IPS DF 6.9 (cell line): Measurements from ENCODE around the gene MOB1A.
A peak's percentile ranks its signal among the peaks of the same experiment; 100 is the strongest.

ENCODE experiments used
- DNase-seq: peaks from one replicate; pipeline ENCODE4 v3.0.0-alpha.2; 2013; ENCODE audit warnings: low read depth, low spot score
- H3K27ac ChIP-seq: one replicate; pipeline ENCODE4 v1.5.1; 2013; ENCODE audit warnings: low read length, control low read depth
- H3K27me3 ChIP-seq: 2 replicates; pipeline ENCODE4 v1.6.1; 2013; ENCODE audit warnings: mild to moderate bottlenecking, low read length; ENCODE audit not compliant: control insufficient read depth, insufficient read depth
- H3K36me3 ChIP-seq: 2 replicates; pipeline ENCODE4 v1.6.1; 2013; ENCODE audit warnings: low read length; ENCODE audit not compliant: control insufficient read depth, insufficient read depth
- H3K4me1 ChIP-seq: 2 replicates; pipeline ENCODE4 v1.6.1; 2013; ENCODE audit warnings: low read length; ENCODE audit not compliant: control insufficient read depth, insufficient read depth
- H3K4me3 ChIP-seq: 2 replicates; pipeline ENCODE4 v1.5.1; 2013; ENCODE audit warnings: mild to moderate bottlenecking, low read length
- H3K9me3 ChIP-seq: 2 replicates; pipeline ENCODE4 v1.6.1; 2013; ENCODE audit warnings: low read length, inconsistent platforms; ENCODE audit not compliant: control insufficient read depth, insufficient read depth
- WGBS: extraction: QIAGEN DNeasy Blood & Tissue Kit; methylation state at CpG from one replicate; pipeline ENCODE4 v1.1.7; 2013; ENCODE audit warnings: mixed read lengths, missing lambda C conversion rate; ENCODE audit not compliant: insufficient read length, insufficient coverage; 5-methylcytosine and 5-hydroxymethylcytosine counted together

Gene MOB1A

GRCh38 chr2:74178211-74179062 lies at the start of gene MOB1A:
MOB1A (minus strand) TSS chr2:74178879; CDS start chr2:74178674, 205 bp downstream.
- peak; percentile 100 for DNase-seq
- no peaks in the 10 kb centered on the region for H3K4me1 ChIP-seq
- no CpG with 5 or more reads among the region's 84 CpGs for WGBS
- H3K27ac ChIP-seq: no peak within 1 kb of the TSS
- no peaks in the 10 kb centered on the region for H3K9me3 ChIP-seq
- no peaks in the 10 kb centered on the region for H3K27me3 ChIP-seq
- H3K36me3 ChIP-seq: no peaks in the 10 kb centered on the region
- peak within 1 kb of the TSS; percentile 89 for H3K4me3 ChIP-seq

- no peak for DNase-seq
- Histone ChIP-seq H3K4me1 (peaks cover 1% of the 10 kb centered on the region; the same call in 1 of the 2 replicates), H3K9me3 (no peaks in the 10 kb centered on the region), H3K27ac (no peak overlapping the region), H3K36me3 (no peaks in the 10 kb centered on the region), H3K27me3 (no peaks in the 10 kb centered on the region), H3K4me3 (no peak overlapping the region)
- WGBS: no CpG with 5 or more reads among the region's 5 CpGs
Measured at GRCh38 chr2:74227646-74228045, 49.0 kb upstream of the MOB1A start.

DNA sequence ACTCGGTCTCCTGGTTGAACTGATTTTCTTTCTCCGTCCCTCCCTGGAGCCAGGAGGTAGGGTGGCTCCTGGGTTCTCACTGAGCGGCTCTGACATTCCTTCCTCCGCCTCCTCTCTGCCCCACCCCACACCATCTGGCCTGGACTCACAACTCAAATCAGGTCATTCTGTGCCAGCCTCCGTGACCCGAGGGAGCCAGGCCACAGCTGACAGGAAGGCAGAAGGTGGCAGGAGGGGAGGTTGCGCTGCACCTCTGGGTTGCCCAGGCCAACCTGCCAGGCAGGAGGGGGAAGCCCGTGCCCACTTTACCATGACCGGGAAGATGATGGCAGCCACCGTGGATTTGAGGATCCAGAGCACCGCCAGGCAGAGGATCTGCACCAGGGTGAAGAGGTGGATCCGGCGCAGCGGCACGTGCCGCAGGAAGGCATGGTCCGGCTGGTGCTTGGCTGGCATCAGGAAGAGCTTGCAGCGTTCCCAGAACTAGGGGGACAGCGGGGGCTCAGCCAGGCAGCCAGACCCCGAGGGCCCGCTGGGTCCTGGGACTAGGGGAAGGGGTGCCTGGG lies 48.1 kb upstream of the MOB1A start:
- Histone ChIP-seq H3K4me1 (peaks cover 1% of the 10 kb centered on the region; the same call in 1 of the 2 replicates), H3K27ac (no peak overlapping the region), H3K9me3 (no peaks in the 10 kb centered on the region), H3K36me3 (no peaks in the 10 kb centered on the region), H3K27me3 (no peaks in the 10 kb centered on the region), H3K4me3 (no peak overlapping the region)
- no peak for DNase-seq
- no CpG with 5 or more reads among the region's 21 CpGs for WGBS

DNA sequence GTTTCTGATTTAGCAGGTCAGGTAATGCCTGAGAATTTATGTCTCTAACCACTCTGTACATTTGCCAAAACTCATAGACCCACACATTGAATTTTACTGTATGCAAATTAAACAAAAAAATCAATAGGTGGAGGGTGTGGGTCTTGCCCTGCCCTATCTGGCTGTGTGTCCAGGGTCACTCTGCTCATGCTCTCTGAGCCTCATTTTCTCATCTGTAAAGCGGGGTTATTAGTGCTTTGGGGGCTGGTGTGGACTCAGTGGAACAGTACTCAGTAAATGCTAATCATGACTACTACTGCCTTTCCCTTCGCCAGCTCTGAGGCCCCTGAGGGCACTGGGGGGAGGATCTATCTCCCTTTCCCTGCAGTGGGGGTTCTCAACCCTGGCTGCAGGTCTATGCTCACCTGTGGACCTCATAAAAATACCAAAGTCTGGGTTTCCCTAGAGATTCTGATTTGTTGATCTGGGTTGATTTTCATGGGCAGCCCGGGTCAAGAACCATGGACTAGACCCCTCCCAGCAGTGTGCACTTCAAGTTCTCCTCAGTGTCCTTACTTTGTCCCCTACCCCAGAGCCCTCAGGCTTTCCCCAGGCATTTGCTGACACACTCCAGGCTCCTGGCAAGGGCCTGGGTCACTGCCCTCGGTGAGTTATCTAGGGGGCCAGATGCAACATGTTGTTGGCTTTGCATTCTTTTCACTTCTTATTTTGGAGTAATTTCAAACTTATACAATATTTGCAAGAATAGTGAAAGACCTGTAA lies 47.2 kb upstream of the MOB1A start:
- no peak overlapping the region for H3K4me3 ChIP-seq
- H3K27me3 ChIP-seq: no peaks in the 10 kb centered on the region
- no peaks in the 10 kb centered on the region for H3K36me3 ChIP-seq
- DNase-seq: no peak
- no peak overlapping the region for H3K27ac ChIP-seq
- no peaks in the 10 kb centered on the region for H3K9me3 ChIP-seq
- peaks cover 1% of the 10 kb centered on the region; the same call in 1 of the 2 replicates for H3K4me1 ChIP-seq
- no CpG with 5 or more reads among the region's 4 CpGs for WGBS

- H3K4me1 ChIP-seq: peaks cover 1% of the 10 kb centered on the region; the same call in 1 of the 2 replicates
- H3K9me3 ChIP-seq: no peaks in the 10 kb centered on the region
- H3K27ac ChIP-seq: no peak overlapping the region
- no CpG with 5 or more reads among the region's 8 CpGs for WGBS
- no peak for DNase-seq
- H3K4me3 ChIP-seq: no peak overlapping the region
- H3K36me3 ChIP-seq: no peaks in the 10 kb centered on the region; the same call in 1 of the 2 replicates
- no peaks in the 10 kb centered on the region for H3K27me3 ChIP-seq
Measured at GRCh38 chr2:74223941-74224770, 45.5 kb upstream of the MOB1A start.

GRCh38 chr2:74222300-74222650 lies 43.6 kb upstream of the MOB1A start:
- Histone ChIP-seq H3K27me3 (no peaks in the 10 kb centered on the region), H3K4me3 (no peak overlapping the region), H3K9me3 (no peaks in the 10 kb centered on the region), H3K4me1 (no peaks in the 10 kb centered on the region; the same call in 1 of the 2 replicates), H3K36me3 (peaks cover 5% of the 10 kb centered on the region; the same call in 1 of the 2 replicates), H3K27ac (no peak overlapping the region)
- WGBS: no CpG with 5 or more reads among the region's 6 CpGs
- DNase-seq: no peak

DNA sequence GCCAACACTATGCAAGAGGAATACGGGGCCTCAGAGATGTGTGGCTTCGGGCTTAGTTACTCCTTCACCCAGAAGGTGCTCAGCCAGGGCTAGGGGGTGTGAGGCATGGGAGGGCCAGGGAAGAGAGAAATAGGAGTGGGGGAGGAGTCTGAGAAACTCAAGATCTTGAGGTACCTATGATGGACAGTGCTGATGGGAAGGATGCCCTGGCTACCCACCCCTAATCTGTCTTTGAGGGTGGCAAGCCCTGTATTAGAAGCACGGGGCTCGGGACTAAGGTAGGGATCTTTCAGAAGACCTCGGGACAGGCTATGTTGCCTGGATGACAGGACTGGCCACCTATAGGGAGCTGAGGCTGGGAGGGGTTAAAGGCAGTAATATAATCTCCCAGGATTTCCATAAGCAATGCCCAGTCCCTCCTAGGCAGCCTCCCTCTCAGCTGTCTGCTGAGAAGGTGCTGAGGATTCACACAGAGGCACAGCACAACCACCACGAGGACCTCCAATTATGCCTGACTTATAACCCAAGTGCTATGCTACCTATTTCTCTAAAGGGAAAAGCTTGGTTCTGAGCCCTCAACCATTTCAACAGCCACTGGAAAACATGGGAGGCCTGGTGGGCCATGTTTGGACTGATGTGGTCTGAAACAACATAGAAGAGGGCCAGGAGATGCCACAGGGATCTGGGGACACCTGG lies 43.1 kb upstream of the MOB1A start:
- Histone ChIP-seq H3K27ac (no peak overlapping the region), H3K4me3 (no peak overlapping the region), H3K9me3 (no peaks in the 10 kb centered on the region), H3K36me3 (peaks cover 5% of the 10 kb centered on the region; the same call in 1 of the 2 replicates), H3K4me1 (no peaks in the 10 kb centered on the region; the same call in 1 of the 2 replicates), H3K27me3 (no peaks in the 10 kb centered on the region)
- DNase-seq: no peak
- no CpG with 5 or more reads among the region's 6 CpGs for WGBS

GRCh38 chr2:74221091-74221490 lies 42.4 kb upstream of the MOB1A start:
- peaks cover 5% of the 10 kb centered on the region; the same call in 1 of the 2 replicates for H3K36me3 ChIP-seq
- no peaks in the 10 kb centered on the region for H3K9me3 ChIP-seq

GRCh38 chr2:74219846-74220486 lies 41.3 kb upstream of the MOB1A start:
- no CpG with 5 or more reads among the region's 5 CpGs for WGBS
- no peak overlapping the region for H3K4me3 ChIP-seq
- H3K9me3 ChIP-seq: no peaks in the 10 kb centered on the region
- H3K27me3 ChIP-seq: no peaks in the 10 kb centered on the region
- no peak for DNase-seq
- peaks cover 12% of the 10 kb centered on the region; the same call in 1 of the 2 replicates for H3K36me3 ChIP-seq
- H3K27ac ChIP-seq: no peak overlapping the region
- H3K4me1 ChIP-seq: no peaks in the 10 kb centered on the region

More at GRCh38 chr2:74221091-74221490, 42.4 kb upstream of the MOB1A start:
- Histone ChIP-seq H3K27me3 (no peaks in the 10 kb centered on the region), H3K4me3 (no peak overlapping the region), H3K27ac (no peak overlapping the region), H3K4me1 (no peaks in the 10 kb centered on the region)
- no peak for DNase-seq
- no CpG with 5 or more reads among the region's 6 CpGs for WGBS
